ENCODE measurements around the gene LSMEM2.

LSMEM2 gene

GRCh38 chr3:50322115-50322385 lies 43.2 kb downstream of the LSMEM2 start:
- Histone ChIP-seq H4K20me1 (ENCODE audit: low read depth, low read length) (no peaks in the 10 kb centered on the region), H3K4me2 (ENCODE audit: low read depth, low read length, poor library complexity, severe bottlenecking) (peak overlapping the region; percentile 92), H3K27me3 (ENCODE audit: low read length) (no peaks in the 10 kb centered on the region), H3K79me2 (ENCODE audit: insufficient read depth, low read length) (peaks cover 4% of the 10 kb centered on the region), H3K36me3 (ENCODE audit: low read length) (no peaks in the 10 kb centered on the region), H3K9me2 (replicated peaks; ENCODE audit: insufficient read depth, low read length) (no peaks in the 10 kb centered on the region), H3K9ac (ENCODE audit: low read length) (0 out of 2 replicates have a peak overlapping the region, but pooled peaks have one; percentile 81), H3K9me3 (ENCODE audit: insufficient read depth, low read length) (no peaks in the 10 kb centered on the region), H3K4me3 (ENCODE audit: insufficient read depth, low read length, poor library complexity, severe bottlenecking) (peak overlapping the region; percentile 87), H3K27ac (ENCODE audit: low read depth, low read length) (no peak overlapping the region), H3F3A (ENCODE audit: insufficient read depth) (no peaks in the 10 kb centered on the region), H2AFZ (ENCODE audit: low read depth, low read length, severe bottlenecking) (peak overlapping the region; percentile 96)
- TF ChIP-seq EZH2phosphoT487 (conservative IDR thresholded peaks at IDR 0.05; ENCODE audit: low read length) (no peak), CTCF (IDR thresholded peaks at IDR 0.05; ENCODE audit: insufficient read depth, low read length, poor library complexity, severe bottlenecking) (no peak)

DNA sequence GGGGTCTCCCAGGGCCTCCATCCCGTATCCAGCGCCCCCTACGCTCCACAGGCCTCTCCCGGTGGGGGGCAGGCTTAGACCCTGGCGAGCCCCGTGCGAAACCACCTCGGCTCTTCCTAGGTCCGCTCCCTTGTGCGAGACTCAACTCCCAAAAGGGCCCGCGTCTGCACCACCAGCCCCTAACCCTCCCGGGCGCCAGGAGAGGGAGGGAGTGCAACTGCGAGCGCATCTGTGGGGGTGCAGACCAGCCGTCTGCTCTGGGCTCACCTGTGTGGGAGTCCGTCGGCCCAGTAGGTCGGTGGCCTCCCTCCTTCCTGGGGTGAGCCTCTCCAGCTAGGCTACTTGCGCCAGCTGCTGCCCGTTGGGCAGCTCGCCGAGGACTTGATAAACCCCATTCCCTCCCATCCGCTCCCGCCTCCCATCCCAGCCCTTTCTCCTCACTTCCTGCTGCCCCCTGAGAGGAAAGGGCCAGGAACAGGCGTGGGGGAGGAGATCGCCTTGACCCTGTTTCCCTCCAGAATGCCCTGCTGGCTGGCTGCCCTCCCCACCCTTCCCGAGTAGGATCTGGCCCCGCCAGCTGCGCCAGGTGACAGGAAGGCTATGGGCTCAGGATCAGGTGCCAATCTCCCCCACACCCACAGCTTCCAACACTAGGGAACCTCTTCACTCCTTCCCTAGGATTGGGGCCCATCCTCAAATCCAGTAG lies 43.7 kb downstream of the LSMEM2 start, which contains the start of gene HYAL2:
TSS of gene HYAL2 (minus strand) at position 360 of the 706 bp plus-strand sequence. CDS start 2,256 bp downstream, outside the sequence.
- Histone ChIP-seq H3F3A (ENCODE audit: insufficient read depth) (no peaks in the 10 kb centered on the region), H4K20me1 (ENCODE audit: low read depth, low read length) (no peaks in the 10 kb centered on the region), H3K27ac (ENCODE audit: low read depth, low read length) (peak within 1 kb of the TSS; percentile 80), H3K4me3 (ENCODE audit: insufficient read depth, low read length, poor library complexity, severe bottlenecking) (peak within 1 kb of the TSS; percentile 87), H3K79me2 (ENCODE audit: insufficient read depth, low read length) (peaks cover 9% of the 10 kb centered on the region), H3K9ac (ENCODE audit: low read length) (peak within 1 kb of the TSS; percentile 81), H3K27me3 (ENCODE audit: low read length) (no peaks in the 10 kb centered on the region), H2AFZ (ENCODE audit: low read depth, low read length, severe bottlenecking) (peak within 1 kb of the TSS; percentile 96), H3K9me3 (ENCODE audit: insufficient read depth, low read length) (no peaks in the 10 kb centered on the region), H3K36me3 (ENCODE audit: low read length) (no peaks in the 10 kb centered on the region), H3K9me2 (replicated peaks; ENCODE audit: insufficient read depth, low read length) (no peaks in the 10 kb centered on the region), H3K4me2 (ENCODE audit: low read depth, low read length, poor library complexity, severe bottlenecking) (peak within 1 kb of the TSS; percentile 92)
- TF ChIP-seq EZH2phosphoT487 (conservative IDR thresholded peaks at IDR 0.05; ENCODE audit: low read length) (no peak), CTCF (IDR thresholded peaks at IDR 0.05; ENCODE audit: insufficient read depth, low read length, poor library complexity, severe bottlenecking) (no peak)

- H3K9me3 ChIP-seq (ENCODE audit: insufficient read depth, low read length) = no peaks in the 10 kb centered on the region
- no peak overlapping the region for H2AFZ ChIP-seq (ENCODE audit: low read depth, low read length, severe bottlenecking)
- no peak overlapping the region for H3K27ac ChIP-seq (ENCODE audit: low read depth, low read length)
- no peaks in the 10 kb centered on the region for H3K36me3 ChIP-seq (ENCODE audit: low read length)
- H3K9ac ChIP-seq (ENCODE audit: low read length) = no peak overlapping the region
- no peaks in the 10 kb centered on the region for H3K27me3 ChIP-seq (ENCODE audit: low read length)
- no peaks in the 10 kb centered on the region for H4K20me1 ChIP-seq (ENCODE audit: low read depth, low read length)
- H3F3A ChIP-seq (ENCODE audit: insufficient read depth) = no peaks in the 10 kb centered on the region
- no peaks in the 10 kb centered on the region for H3K9me2 ChIP-seq (replicated peaks; ENCODE audit: insufficient read depth, low read length)
- TF ChIP-seq CTCF (IDR thresholded peaks at IDR 0.05; ENCODE audit: insufficient read depth, low read length, poor library complexity, severe bottlenecking) (no peak), EZH2phosphoT487 (conservative IDR thresholded peaks at IDR 0.05; ENCODE audit: low read length) (no peak)
- no peak overlapping the region for H3K4me3 ChIP-seq (ENCODE audit: insufficient read depth, low read length, poor library complexity, severe bottlenecking)
- no peak overlapping the region for H3K4me2 ChIP-seq (ENCODE audit: low read depth, low read length, poor library complexity, severe bottlenecking)
- H3K79me2 ChIP-seq (ENCODE audit: insufficient read depth, low read length) = peaks cover 13% of the 10 kb centered on the region
Observed at GRCh38 chr3:50323092-50323600, 44.3 kb downstream of the LSMEM2 start.
